BLaER1 (cell line): ENCODE results near the gene SMAD1.

Experiments used
- H3K27ac ChIP-seq: shearing (Covaris generic); formaldehyde crosslinking; 2 replicates; pipeline ENCODE4 v1.8.1; 2022
- H3K27me3 ChIP-seq: shearing (Covaris generic); formaldehyde crosslinking; 2 replicates; pipeline ENCODE4 v1.8.1; 2022
- H3K36me3 ChIP-seq: shearing (Covaris generic); formaldehyde crosslinking; 2 replicates; pipeline ENCODE4 v1.8.1; 2022
- H3K4me1 ChIP-seq: shearing (Covaris generic); formaldehyde crosslinking; 2 replicates; pipeline ENCODE4 v1.8.1; 2022
- H3K4me2 ChIP-seq: shearing (Covaris generic); formaldehyde crosslinking; 2 replicates; pipeline ENCODE4 v1.8.1; 2022
- H3K4me3 ChIP-seq: shearing (Covaris generic); formaldehyde crosslinking; 2 replicates; pipeline ENCODE4 v1.8.1; 2022
- H3K9ac ChIP-seq: shearing (Covaris generic); formaldehyde crosslinking; 2 replicates; pipeline ENCODE4 v1.8.1; 2022
- H3K9me3 ChIP-seq: shearing (Covaris generic); formaldehyde crosslinking; 2 replicates; pipeline ENCODE4 v1.8.1; 2022
- H4K20me1 ChIP-seq: shearing (Covaris generic); formaldehyde crosslinking; 2 replicates; pipeline ENCODE4 v1.8.1; 2022
- Cebpa-rat ChIP-seq: shearing (Covaris generic); IDR thresholded peaks from 2 replicates; pipeline ENCODE4 v1.8.1; 2022

Gene SMAD1

GRCh38 chr4:145452447-145453162 lies 29.0 kb upstream of the SMAD1 start:
- no peaks in the 10 kb centered on the region for H3K4me1 ChIP-seq
- H3K27ac ChIP-seq = no peak overlapping the region
- H3K36me3 ChIP-seq = no peaks in the 10 kb centered on the region
- H4K20me1 ChIP-seq = no peaks in the 10 kb centered on the region
- no peak for TF ChIP-seq Cebpa-rat
- H3K4me3 ChIP-seq = no peak overlapping the region
- no peak overlapping the region for H3K4me2 ChIP-seq
- no peak overlapping the region for H3K9ac ChIP-seq
- H3K9me3 ChIP-seq = peaks cover 16% of the 10 kb centered on the region
- no peaks in the 10 kb centered on the region for H3K27me3 ChIP-seq

GRCh38 chr4:145453163-145453520 lies 28.5 kb upstream of the SMAD1 start:
- TF ChIP-seq Cebpa-rat = no peak
- H3K4me2 ChIP-seq = no peak overlapping the region
- H3K27me3 ChIP-seq = no peaks in the 10 kb centered on the region
- H3K4me1 ChIP-seq = no peaks in the 10 kb centered on the region
- peaks cover 19% of the 10 kb centered on the region for H3K9me3 ChIP-seq
- H4K20me1 ChIP-seq = no peaks in the 10 kb centered on the region
- H3K9ac ChIP-seq = no peak overlapping the region
- H3K4me3 ChIP-seq = no peak overlapping the region
- no peaks in the 10 kb centered on the region for H3K36me3 ChIP-seq
- H3K27ac ChIP-seq = no peak overlapping the region

- H4K20me1 ChIP-seq = no peaks in the 10 kb centered on the region
- 0 out of 2 replicates have a peak overlapping the region, but pooled peaks have one; percentile 36 for H3K4me3 ChIP-seq
- peaks cover 39% of the 10 kb centered on the region for H3K9me3 ChIP-seq
- no peak overlapping the region for H3K27ac ChIP-seq
- H3K4me1 ChIP-seq = no peaks in the 10 kb centered on the region
- H3K36me3 ChIP-seq = peaks cover 7% of the 10 kb centered on the region; the same call in 1 of the 2 replicates
- no peak overlapping the region for H3K4me2 ChIP-seq
- H3K9ac ChIP-seq = no peak overlapping the region
- TF ChIP-seq Cebpa-rat = no peak
- H3K27me3 ChIP-seq = no peaks in the 10 kb centered on the region
Measured at GRCh38 chr4:145473203-145473602, 8.4 kb upstream of the SMAD1 start.

- peaks cover 33% of the 10 kb centered on the region for H3K4me1 ChIP-seq
- 0 out of 2 replicates have a peak, but pooled peaks cover 3% of the 10 kb centered on the region for H3K36me3 ChIP-seq
- H3K9me3 ChIP-seq = peaks cover 12% of the 10 kb centered on the region; the same call in 1 of the 2 replicates
- TF ChIP-seq Cebpa-rat = no peak
- peak overlapping the region; percentile 76 for H3K4me2 ChIP-seq
- no peak overlapping the region for H3K27ac ChIP-seq
- no peak overlapping the region for H3K9ac ChIP-seq
- no peaks in the 10 kb centered on the region for H3K27me3 ChIP-seq
- peaks cover 13% of the 10 kb centered on the region; the same call in 1 of the 2 replicates for H4K20me1 ChIP-seq
- no peak overlapping the region for H3K4me3 ChIP-seq
Measured at GRCh38 chr4:145480257-145480656, 1.4 kb upstream of the SMAD1 start.

- Histone ChIP-seq H3K4me2 (peak overlapping the region; percentile 76), H3K4me1 (peaks cover 49% of the 10 kb centered on the region), H3K27me3 (no peaks in the 10 kb centered on the region), H3K4me3 (peak overlapping the region; percentile 98), H4K20me1 (peaks cover 28% of the 10 kb centered on the region), H3K36me3 (0 out of 2 replicates have a peak, but pooled peaks cover 4% of the 10 kb centered on the region), H3K9ac (peak overlapping the region; percentile 96), H3K9me3 (peaks cover 11% of the 10 kb centered on the region; the same call in 1 of the 2 replicates), H3K27ac (peak overlapping the region; percentile 99)
- no peak for TF ChIP-seq Cebpa-rat
Measured at GRCh38 chr4:145481942-145482208, 222 bp downstream of the SMAD1 start.

GRCh38 chr4:145482209-145483037 lies 770 bp downstream of the SMAD1 start:
- Histone ChIP-seq H3K9ac (peak overlapping the region; percentile 96), H3K27me3 (no peaks in the 10 kb centered on the region), H3K4me3 (peak overlapping the region; percentile 98), H3K9me3 (peaks cover 11% of the 10 kb centered on the region; the same call in 1 of the 2 replicates), H4K20me1 (peaks cover 34% of the 10 kb centered on the region), H3K4me1 (peaks cover 54% of the 10 kb centered on the region), H3K4me2 (peak overlapping the region; percentile 76), H3K36me3 (0 out of 2 replicates have a peak, but pooled peaks cover 4% of the 10 kb centered on the region), H3K27ac (peak overlapping the region; percentile 99)
- TF ChIP-seq Cebpa-rat = 0 out of 2 replicates have a peak, but pooled peaks have one; percentile 41

GRCh38 chr4:145483514-145483913 lies 1.9 kb downstream of the SMAD1 start:
- peaks cover 45% of the 10 kb centered on the region for H4K20me1 ChIP-seq
- H3K4me2 ChIP-seq = peak overlapping the region; percentile 76
- H3K4me3 ChIP-seq = peak overlapping the region; percentile 98
- H3K9ac ChIP-seq = peak overlapping the region; percentile 96
- H3K27me3 ChIP-seq = no peaks in the 10 kb centered on the region
- TF ChIP-seq Cebpa-rat = no peak
- peak overlapping the region; percentile 99 for H3K27ac ChIP-seq
- peaks cover 6% of the 10 kb centered on the region; the same call in 1 of the 2 replicates for H3K9me3 ChIP-seq
- peaks cover 65% of the 10 kb centered on the region for H3K4me1 ChIP-seq
- H3K36me3 ChIP-seq = 0 out of 2 replicates have a peak, but pooled peaks cover 4% of the 10 kb centered on the region

GRCh38 chr4:145484225-145484846 lies 2.7 kb downstream of the SMAD1 start:
- TF ChIP-seq Cebpa-rat = no peak
- H3K4me2 ChIP-seq = peak overlapping the region; percentile 76

GRCh38 chr4:145485120-145485519 lies 3.5 kb downstream of the SMAD1 start:
- Histone ChIP-seq H3K4me3 (no peak overlapping the region), H3K9me3 (no peaks in the 10 kb centered on the region), H3K27me3 (no peaks in the 10 kb centered on the region), H3K4me1 (peaks cover 76% of the 10 kb centered on the region), H3K36me3 (0 out of 2 replicates have a peak, but pooled peaks cover 4% of the 10 kb centered on the region), H3K9ac (no peak overlapping the region), H3K4me2 (peak overlapping the region; percentile 76), H3K27ac (no peak overlapping the region), H4K20me1 (peaks cover 61% of the 10 kb centered on the region)
- TF ChIP-seq Cebpa-rat = no peak

More at GRCh38 chr4:145484225-145484846, 2.7 kb downstream of the SMAD1 start:
- Histone ChIP-seq H3K4me1 (peaks cover 72% of the 10 kb centered on the region), H3K4me3 (peak overlapping the region; percentile 98), H3K9ac (peak overlapping the region; percentile 44; the same call in 1 of the 2 replicates), H3K27ac (peak overlapping the region; percentile 99; the same call in 1 of the 2 replicates), H3K9me3 (no peaks in the 10 kb centered on the region), H4K20me1 (peaks cover 53% of the 10 kb centered on the region), H3K36me3 (0 out of 2 replicates have a peak, but pooled peaks cover 4% of the 10 kb centered on the region), H3K27me3 (no peaks in the 10 kb centered on the region)
